Glutamatergic neuron (in vitro differentiated cells): ENCODE measurements around the gene FMN1. TPM values are rescaled to one million over a fixed set of nuclear protein-coding genes. Genes with fewer than 3 reads are reported as not detected.

Source experiments
- DNase-seq: peaks from one replicate; pipeline ENCODE4 v3.0.0; 2022
- H3K27ac Mint-ChIP-seq: one replicate; pipeline ENCODE4 v1.8.0; 2020; ENCODE audit warnings: mild to moderate bottlenecking, mixed read lengths, inconsistent platforms; ENCODE audit not compliant: unreplicated experiment
- H3K27me3 Mint-ChIP-seq: one replicate; pipeline ENCODE4 v1.8.0; 2020; ENCODE audit warnings: mild to moderate bottlenecking, moderate library complexity, mixed read lengths, inconsistent platforms; ENCODE audit not compliant: unreplicated experiment
- H3K36me3 Mint-ChIP-seq: one replicate; pipeline ENCODE4 v1.8.0; 2020; ENCODE audit warnings: mild to moderate bottlenecking, mixed read lengths, inconsistent platforms; ENCODE audit not compliant: unreplicated experiment
- H3K4me1 Mint-ChIP-seq: one replicate; pipeline ENCODE4 v1.8.0; 2020; ENCODE audit warnings: mild to moderate bottlenecking, low read depth, mixed read lengths, inconsistent platforms; ENCODE audit not compliant: unreplicated experiment
- H3K4me3 Mint-ChIP-seq: one replicate; pipeline ENCODE4 v1.8.0; 2020; ENCODE audit warnings: mild to moderate bottlenecking, mixed read lengths, inconsistent platforms; ENCODE audit not compliant: unreplicated experiment
- H3K9me3 Mint-ChIP-seq: one replicate; pipeline ENCODE4 v1.8.0; 2020; ENCODE audit warnings: mild to moderate bottlenecking, moderate library complexity, mixed read lengths, inconsistent platforms; ENCODE audit not compliant: unreplicated experiment
- CTCF ChIP-seq: fragments of 200-600 bp; sonication (generic); IDR thresholded peaks from one replicate; pipeline ENCODE4 v1.5.0; 2021; ENCODE audit not compliant: partially characterized antibody, unreplicated experiment
- total RNA-seq: library from RNA; stranded (reverse); fragmentation: NEBNext Ultra II Directional; extraction: Animal tissue kit (Norgen Biotek cat#: 25700); gene quantifications from one replicate; pipeline ENCODE4 v1.2.1, GENCODE V29; 2021; ENCODE audit not compliant: unreplicated experiment

The FMN1 gene
- total RNA-seq, 1 donor from 2014 or later, result 1.1 TPM

DNA sequence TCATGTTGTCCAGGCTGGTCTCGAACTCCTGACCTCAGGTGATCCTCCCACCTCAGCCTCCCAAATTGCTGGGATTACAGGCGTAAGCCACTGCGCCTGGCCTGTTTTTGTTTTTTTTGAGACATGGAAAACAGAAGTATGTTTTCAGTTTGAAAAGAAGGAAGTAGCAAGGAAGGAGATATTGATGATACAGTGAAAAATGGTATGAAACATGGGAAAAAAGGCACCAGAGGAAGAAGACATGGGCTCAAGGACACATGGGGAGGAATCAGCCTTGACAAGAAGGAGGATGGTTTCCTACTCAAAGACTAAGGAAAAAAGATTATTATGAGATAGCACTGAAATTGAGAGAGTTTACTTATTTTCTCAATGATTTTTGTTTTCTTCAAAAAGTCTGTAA is 30.7 kb downstream of the FMN1 start:
- H3K4me3 Mint-ChIP-seq, result no peak overlapping the region
- TF ChIP-seq CTCF, result no peak
- H3K9me3 Mint-ChIP-seq, result no peaks in the 10 kb centered on the region
- no peak for DNase-seq
- H3K36me3 Mint-ChIP-seq, result no peaks in the 10 kb centered on the region
- H3K27ac Mint-ChIP-seq, result no peak overlapping the region
- no peaks in the 10 kb centered on the region for H3K27me3 Mint-ChIP-seq
- peaks cover 8% of the 10 kb centered on the region for H3K4me1 Mint-ChIP-seq

- Mint-ChIP-seq H3K36me3 (no peaks in the 10 kb centered on the region), H3K27ac (no peak overlapping the region), H3K9me3 (no peaks in the 10 kb centered on the region), H3K27me3 (no peaks in the 10 kb centered on the region), H3K4me1 (peaks cover 8% of the 10 kb centered on the region), H3K4me3 (no peak overlapping the region)
- no peak for TF ChIP-seq CTCF
- no peak for DNase-seq
Measured at GRCh38 chr15:33161209-33161608, 33.3 kb downstream of the FMN1 start.

DNA sequence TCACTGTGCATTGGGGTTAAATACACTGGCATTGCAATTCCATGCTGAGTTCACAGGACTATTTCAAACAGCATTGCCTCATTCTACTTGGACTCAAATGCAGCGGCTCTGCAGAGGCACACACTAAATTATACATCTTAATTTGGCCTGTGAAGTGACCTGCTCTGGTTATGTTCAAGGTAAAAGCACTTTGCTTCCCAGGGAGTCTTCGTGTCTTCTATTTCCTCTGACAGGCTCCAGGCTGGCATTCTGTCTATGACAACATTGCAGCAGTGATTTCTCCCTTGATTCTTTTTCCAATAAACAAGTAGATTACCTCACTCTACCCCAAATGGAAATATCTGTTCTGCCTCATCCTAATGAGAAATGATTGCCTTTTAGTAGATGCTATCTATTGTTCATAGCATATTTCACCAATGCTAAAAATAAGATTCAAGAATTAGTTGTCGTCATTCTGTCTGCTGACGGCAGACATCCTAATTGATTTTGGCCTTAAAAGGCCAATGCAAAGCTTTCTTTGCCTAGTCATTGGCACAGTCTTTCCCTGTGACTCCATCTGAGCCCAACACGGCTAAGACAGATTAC is 33.8 kb downstream of the FMN1 start:
- Mint-ChIP-seq H3K4me3 (no peak overlapping the region), H3K27ac (no peak overlapping the region), H3K4me1 (peaks cover 11% of the 10 kb centered on the region), H3K36me3 (no peaks in the 10 kb centered on the region), H3K27me3 (no peaks in the 10 kb centered on the region), H3K9me3 (no peaks in the 10 kb centered on the region)
- no peak for TF ChIP-seq CTCF
- DNase-seq, result no peak

- DNase-seq, result no peak
Measured at GRCh38 chr15:33159726-33160453, 34.6 kb downstream of the FMN1 start.

More at GRCh38 chr15:33159726-33160453, 34.6 kb downstream of the FMN1 start:
- H3K4me3 Mint-ChIP-seq, result no peak overlapping the region
- H3K27ac Mint-ChIP-seq, result no peak overlapping the region
- no peaks in the 10 kb centered on the region for H3K36me3 Mint-ChIP-seq
- peaks cover 19% of the 10 kb centered on the region for H3K4me1 Mint-ChIP-seq
- no peaks in the 10 kb centered on the region for H3K9me3 Mint-ChIP-seq
- TF ChIP-seq CTCF, result no peak
- no peaks in the 10 kb centered on the region for H3K27me3 Mint-ChIP-seq
